GM12865 (cell line): ENCODE results near the gene DHTKD1.

Experiments
- DNase-seq: peaks from one replicate; pipeline ENCODE4 v3.0.0; 2010; ENCODE audit warnings: low read depth
- H3K4me3 ChIP-seq: 2 replicates; pipeline ENCODE4 v1.5.1; 2011; ENCODE audit warnings: mild to moderate bottlenecking, low read depth, low read length, control low read depth
- CTCF ChIP-seq: IDR thresholded peaks from 2 replicates; pipeline ENCODE4 v1.5.1; 2011; ENCODE audit warnings: low read length, control low read depth, low read depth, inconsistent platforms; ENCODE audit not compliant: insufficient read depth; ENCODE audit errors: missing control alignments

The DHTKD1 gene

GRCh38 chr10:12045596-12045995 is 23.2 kb upstream of the DHTKD1 start:
- no peak for TF ChIP-seq CTCF
- DNase-seq: no peak
- H3K4me3 ChIP-seq: no peak overlapping the region

- TF ChIP-seq CTCF: no peak
- 0 out of 2 replicates have a peak overlapping the region, but pooled peaks have one; percentile 18 for H3K4me3 ChIP-seq
- peak; percentile 92 for DNase-seq
These were observed 20.2 kb upstream of the DHTKD1 start for GRCh38 chr10:12048547-12048946.

GRCh38 chr10:12050528-12050927 is 18.2 kb upstream of the DHTKD1 start:
- no peak for DNase-seq
- H3K4me3 ChIP-seq: no peak overlapping the region
- TF ChIP-seq CTCF: no peak

- peak; percentile 37 for DNase-seq
- no peak overlapping the region for H3K4me3 ChIP-seq
- TF ChIP-seq CTCF: no peak
These were observed 17.5 kb upstream of the DHTKD1 start for GRCh38 chr10:12051241-12051640.

GRCh38 chr10:12055732-12056131 is 13.0 kb upstream of the DHTKD1 start:
- DNase-seq: no peak
- no peak overlapping the region for H3K4me3 ChIP-seq
- TF ChIP-seq CTCF: no peak

- no peak for DNase-seq
- TF ChIP-seq CTCF: no peak
- no peak overlapping the region for H3K4me3 ChIP-seq
These were observed 12.0 kb upstream of the DHTKD1 start for GRCh38 chr10:12056748-12057147.

- DNase-seq: no peak
- H3K4me3 ChIP-seq: no peak overlapping the region
- no peak for TF ChIP-seq CTCF
These were observed 7.6 kb upstream of the DHTKD1 start for GRCh38 chr10:12061124-12061523.
